ENCODE measurements around the gene IQUB. TPM values are rescaled to one million over a fixed set of nuclear protein-coding genes. Genes with fewer than 3 reads are reported as not detected.

Gene IQUB
- total RNA-seq, 1 experiment from 2014 or later: 0.98 TPM

DNA sequence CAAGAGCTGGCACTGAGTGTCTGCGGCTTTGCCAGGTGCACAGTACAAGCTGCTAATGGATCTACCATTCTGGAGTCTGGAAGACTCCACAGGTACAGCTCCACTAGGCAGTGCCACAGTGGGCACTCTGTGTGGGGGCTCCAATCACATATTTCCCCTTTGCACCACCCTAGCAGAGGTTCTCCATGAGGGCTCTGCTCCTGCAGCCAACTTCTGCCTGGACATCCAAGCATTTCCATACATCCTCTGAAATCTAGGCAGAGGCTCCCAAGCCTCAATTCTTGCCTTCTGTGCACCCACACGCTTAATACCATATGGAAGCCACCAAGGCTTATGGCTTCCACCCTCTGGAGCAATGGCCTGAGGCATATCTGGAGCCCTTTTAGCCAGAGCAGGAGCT lies 29.2 kb downstream of the IQUB start:
- H3K79me2 ChIP-seq (ENCODE audit: low read depth): no peaks in the 10 kb centered on the region
- H3K4me1 ChIP-seq (replicated peaks; ENCODE audit: insufficient read depth): no peaks in the 10 kb centered on the region
- H4K20me1 ChIP-seq (ENCODE audit: insufficient read depth): no peaks in the 10 kb centered on the region
- no peak for DNase-seq
- H3F3A ChIP-seq (ENCODE audit: insufficient read depth, low read depth): no peaks in the 10 kb centered on the region
- H3K4me3 ChIP-seq: no peak overlapping the region
- POLR2A ChIA-PET (ENCODE audit: unreplicated experiment): no interaction called here
- no peaks in the 10 kb centered on the region for H3K27me3 ChIP-seq (ENCODE audit: insufficient read depth, low read depth)
- CTCF ChIA-PET: no interaction called here
- H3K9me2 ChIP-seq (ENCODE audit: insufficient read depth): no peaks in the 10 kb centered on the region
- intact Hi-C loops (cut with micrococcal nuclease; ENCODE audit: unreplicated experiment): no loop called here
- BruUV-seq (replicated peaks): no TSS peak
- H3K27ac ChIP-seq: no peak overlapping the region
- H2AFZ ChIP-seq: no peak overlapping the region
- no peaks in the 10 kb centered on the region for H3K36me3 ChIP-seq (ENCODE audit: low read depth)
- H3K4me2 ChIP-seq: no peak overlapping the region
- no peak for TF ChIP-seq EZH2 (IDR thresholded peaks at IDR 0.05; ENCODE audit: low read depth)
- TF ChIP-seq, protein P1, sequence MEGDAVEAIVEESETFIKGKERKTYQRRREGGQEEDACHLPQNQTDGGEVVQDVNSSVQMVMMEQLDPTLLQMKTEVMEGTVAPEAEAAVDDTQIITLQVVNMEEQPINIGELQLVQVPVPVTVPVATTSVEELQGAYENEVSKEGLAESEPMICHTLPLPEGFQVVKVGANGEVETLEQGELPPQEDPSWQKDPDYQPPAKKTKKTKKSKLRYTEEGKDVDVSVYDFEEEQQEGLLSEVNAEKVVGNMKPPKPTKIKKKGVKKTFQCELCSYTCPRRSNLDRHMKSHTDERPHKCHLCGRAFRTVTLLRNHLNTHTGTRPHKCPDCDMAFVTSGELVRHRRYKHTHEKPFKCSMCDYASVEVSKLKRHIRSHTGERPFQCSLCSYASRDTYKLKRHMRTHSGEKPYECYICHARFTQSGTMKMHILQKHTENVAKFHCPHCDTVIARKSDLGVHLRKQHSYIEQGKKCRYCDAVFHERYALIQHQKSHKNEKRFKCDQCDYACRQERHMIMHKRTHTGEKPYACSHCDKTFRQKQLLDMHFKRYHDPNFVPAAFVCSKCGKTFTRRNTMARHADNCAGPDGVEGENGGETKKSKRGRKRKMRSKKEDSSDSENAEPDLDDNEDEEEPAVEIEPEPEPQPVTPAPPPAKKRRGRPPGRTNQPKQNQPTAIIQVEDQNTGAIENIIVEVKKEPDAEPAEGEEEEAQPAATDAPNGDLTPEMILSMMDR (conservative IDR thresholded peaks at IDR 0.05): no peak
- no peaks in the 10 kb centered on the region for H3K9me3 ChIP-seq (ENCODE audit: insufficient read depth, low read depth)

DNA sequence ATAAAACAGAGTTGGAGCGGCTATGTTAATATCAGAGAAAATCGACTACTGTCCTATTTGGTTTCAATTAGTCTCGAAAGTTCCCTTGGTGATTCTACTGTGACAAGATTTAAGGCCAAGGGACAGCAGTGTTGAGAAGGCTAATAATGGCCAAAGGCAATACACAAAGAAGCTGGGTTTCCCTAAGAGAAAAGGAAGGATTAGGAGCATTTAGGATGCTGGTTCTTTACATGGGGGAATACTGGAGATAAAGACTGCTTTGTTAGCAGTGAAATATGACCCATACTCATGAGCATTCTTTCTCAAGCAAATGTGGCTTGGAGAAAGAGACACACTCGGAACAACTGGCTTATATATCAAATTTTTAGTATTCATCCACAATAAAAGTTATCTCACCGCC lies 32.2 kb downstream of the IQUB start:
- H3K9me3 ChIP-seq (ENCODE audit: insufficient read depth, low read depth): no peaks in the 10 kb centered on the region
- H3K27ac ChIP-seq: no peak overlapping the region
- no peak overlapping the region for H3K4me3 ChIP-seq
- BruUV-seq (replicated peaks): no TSS peak
- no peaks in the 10 kb centered on the region for H3K27me3 ChIP-seq (ENCODE audit: insufficient read depth, low read depth)
- no peak overlapping the region for H2AFZ ChIP-seq
- intact Hi-C loops (cut with micrococcal nuclease; ENCODE audit: unreplicated experiment): no loop called here
- no peaks in the 10 kb centered on the region for H3K4me1 ChIP-seq (replicated peaks; ENCODE audit: insufficient read depth)
- H3K4me2 ChIP-seq: no peak overlapping the region
- H3F3A ChIP-seq (ENCODE audit: insufficient read depth, low read depth): no peaks in the 10 kb centered on the region
- ChIA-PET POLR2A (ENCODE audit: unreplicated experiment) (no interaction called here), CTCF (no interaction called here)
- H4K20me1 ChIP-seq (ENCODE audit: insufficient read depth): no peaks in the 10 kb centered on the region
- no peaks in the 10 kb centered on the region for H3K79me2 ChIP-seq (ENCODE audit: low read depth)
- TF ChIP-seq, protein P1 (conservative IDR thresholded peaks at IDR 0.05): no peak
- TF ChIP-seq EZH2 (IDR thresholded peaks at IDR 0.05; ENCODE audit: low read depth): no peak
- no peaks in the 10 kb centered on the region for H3K36me3 ChIP-seq (ENCODE audit: low read depth)
- H3K9me2 ChIP-seq (ENCODE audit: insufficient read depth): no peaks in the 10 kb centered on the region
- no peak for DNase-seq

DNA sequence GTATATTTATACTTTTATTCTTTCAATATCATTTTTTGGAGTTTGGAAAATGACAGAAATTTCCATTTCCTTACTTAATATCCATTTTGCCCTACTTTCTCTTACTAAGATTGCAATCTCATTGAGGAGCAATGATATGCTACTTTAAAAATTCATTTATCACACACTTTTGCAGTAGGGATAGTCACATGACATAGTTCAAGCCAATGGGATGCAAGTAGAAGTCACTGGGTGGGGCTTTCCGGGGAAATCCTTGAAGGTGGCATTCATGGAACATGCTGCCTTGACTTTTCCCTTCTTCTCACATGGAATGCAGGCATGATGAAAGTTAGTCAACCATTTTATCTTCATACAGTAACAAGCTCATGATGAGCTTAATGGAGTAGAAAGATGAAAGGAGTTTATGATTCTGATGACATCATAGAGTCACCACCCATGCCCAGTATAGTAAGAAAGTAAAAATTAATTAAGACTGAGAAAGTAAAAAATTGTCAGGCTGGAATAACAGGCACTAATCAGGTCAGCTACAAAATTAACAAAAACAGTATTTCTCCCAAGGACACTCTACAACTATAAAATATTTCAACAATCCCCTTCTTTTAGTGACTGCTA lies 33.4 kb downstream of the IQUB start:
- ChIA-PET POLR2A (ENCODE audit: unreplicated experiment) (no interaction called here), CTCF (no interaction called here)
- intact Hi-C loops (cut with micrococcal nuclease; ENCODE audit: unreplicated experiment): no loop called here

More for the DNA sequence above, 33.4 kb downstream of the IQUB start:
- TF ChIP-seq EZH2 (IDR thresholded peaks at IDR 0.05; ENCODE audit: low read depth): no peak
- TF ChIP-seq, protein P1 (conservative IDR thresholded peaks at IDR 0.05): no peak
- no peaks in the 10 kb centered on the region for H3K9me2 ChIP-seq (ENCODE audit: insufficient read depth)
- no peak overlapping the region for H3K4me2 ChIP-seq
- H3K4me3 ChIP-seq: no peak overlapping the region
- BruUV-seq (replicated peaks): no TSS peak
- H3K4me1 ChIP-seq (replicated peaks; ENCODE audit: insufficient read depth): no peaks in the 10 kb centered on the region
- H3K79me2 ChIP-seq (ENCODE audit: low read depth): no peaks in the 10 kb centered on the region
- no peaks in the 10 kb centered on the region for H3K27me3 ChIP-seq (ENCODE audit: insufficient read depth, low read depth)
- H3F3A ChIP-seq (ENCODE audit: insufficient read depth, low read depth): no peaks in the 10 kb centered on the region
- H2AFZ ChIP-seq: no peak overlapping the region
- no peaks in the 10 kb centered on the region for H3K36me3 ChIP-seq (ENCODE audit: low read depth)
- no peak for DNase-seq
- no peak overlapping the region for H3K27ac ChIP-seq
- H3K9me3 ChIP-seq (ENCODE audit: insufficient read depth, low read depth): no peaks in the 10 kb centered on the region
- H4K20me1 ChIP-seq (ENCODE audit: insufficient read depth): no peaks in the 10 kb centered on the region
